Measurements from ENCODE around the gene PRDX3. TPM values are rescaled to one million over a fixed set of nuclear protein-coding genes. Genes with fewer than 3 reads are reported as not detected.
A peak's percentile ranks its signal among the peaks of the same experiment; 100 is the strongest.

The PRDX3 gene
- total and polyA plus RNA-seq, 2 of the 4 experiments (the other 2 are of a cell fraction) = 169 to 187 TPM

DNA sequence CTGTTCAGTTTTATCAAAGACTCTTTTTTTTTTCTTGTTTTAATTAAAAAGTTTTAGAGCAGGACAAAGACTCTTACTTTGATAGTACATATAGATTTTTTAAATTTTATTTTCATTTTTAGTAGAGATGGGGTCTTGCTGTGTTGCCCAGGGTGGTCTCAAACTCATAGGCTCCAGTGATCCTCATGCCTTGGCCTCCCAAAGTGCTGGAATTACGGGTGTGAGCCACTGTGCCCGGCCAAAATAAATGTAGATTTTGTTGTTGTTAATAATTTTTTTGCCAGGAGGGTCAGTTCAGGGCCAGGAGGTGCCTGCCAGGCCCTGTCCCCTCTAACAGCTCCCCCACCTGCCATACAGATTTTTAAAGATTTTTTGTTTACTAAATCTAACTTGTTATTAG is 57.7 kb downstream of the PRDX3 start:
- ATAC-seq (ENCODE audit: low read depth) (no peak), DNase-seq (no peak)
- no peak overlapping the region for H3K14ac ChIP-seq (replicated peaks; ENCODE audit: low read depth, low read length)
- ChIA-PET CTCF (interaction anchor here (1.0 kb wide), 1 partner anchor 10 kb away, joined by 3 read pairs; no protein-coding TSS in a partner anchor), POLR2A (ENCODE audit: unreplicated experiment) (no interaction called here)
- TF ChIP-seq, protein P1, sequence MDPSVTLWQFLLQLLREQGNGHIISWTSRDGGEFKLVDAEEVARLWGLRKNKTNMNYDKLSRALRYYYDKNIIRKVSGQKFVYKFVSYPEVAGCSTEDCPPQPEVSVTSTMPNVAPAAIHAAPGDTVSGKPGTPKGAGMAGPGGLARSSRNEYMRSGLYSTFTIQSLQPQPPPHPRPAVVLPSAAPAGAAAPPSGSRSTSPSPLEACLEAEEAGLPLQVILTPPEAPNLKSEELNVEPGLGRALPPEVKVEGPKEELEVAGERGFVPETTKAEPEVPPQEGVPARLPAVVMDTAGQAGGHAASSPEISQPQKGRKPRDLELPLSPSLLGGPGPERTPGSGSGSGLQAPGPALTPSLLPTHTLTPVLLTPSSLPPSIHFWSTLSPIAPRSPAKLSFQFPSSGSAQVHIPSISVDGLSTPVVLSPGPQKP (IDR thresholded peaks at IDR 0.05; ENCODE audit: borderline replicate concordance, low read depth, low read length) = no peak
- TF ChIP-seq POLR2A (IDR thresholded peaks at IDR 0.05; ENCODE audit: low read depth, low read length) (no peak), SMC3 (IDR thresholded peaks at IDR 0.05; ENCODE audit: low read depth, low read length) (no peak), CHD1 (IDR thresholded peaks at IDR 0.05; ENCODE audit: low read depth, low read length) (no peak), RCOR1 (IDR thresholded peaks at IDR 0.05; ENCODE audit: insufficient replicate concordance, low read length) (no peak), MAZ (IDR thresholded peaks at IDR 0.05; ENCODE audit: borderline replicate concordance, low read depth, low read length) (no peak), RFX5 (IDR thresholded peaks at IDR 0.05; ENCODE audit: low read depth, low read length) (no peak)
- TF ChIP-seq, protein P2, sequence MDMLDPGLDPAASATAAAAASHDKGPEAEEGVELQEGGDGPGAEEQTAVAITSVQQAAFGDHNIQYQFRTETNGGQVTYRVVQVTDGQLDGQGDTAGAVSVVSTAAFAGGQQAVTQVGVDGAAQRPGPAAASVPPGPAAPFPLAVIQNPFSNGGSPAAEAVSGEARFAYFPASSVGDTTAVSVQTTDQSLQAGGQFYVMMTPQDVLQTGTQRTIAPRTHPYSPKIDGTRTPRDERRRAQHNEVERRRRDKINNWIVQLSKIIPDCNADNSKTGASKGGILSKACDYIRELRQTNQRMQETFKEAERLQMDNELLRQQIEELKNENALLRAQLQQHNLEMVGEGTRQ (IDR thresholded peaks at IDR 0.05; ENCODE audit: low read depth, low read length) = no peak
- peaks cover 4% of the 10 kb centered on the region; the same call in 1 of the 2 replicates for H4K20me1 ChIP-seq (ENCODE audit: insufficient read depth, low read length)
- intact Hi-C loops (cut with micrococcal nuclease) (no loop called here), in situ Hi-C loops (cut with MboI; ENCODE audit: low sequenced_read_pairs) (no loop called here), dilution Hi-C loops (cut with HindIII; ENCODE audit: low sequenced_read_pairs, unreplicated experiment) (no loop called here)
- H3K4me1 ChIP-seq (ENCODE audit: control insufficient read depth, insufficient read depth, low read length) = peaks cover 2% of the 10 kb centered on the region; the same call in 1 of the 2 replicates
- no peak overlapping the region for H2BK15ac ChIP-seq (ENCODE audit: low read depth, low read length)
- no peak overlapping the region for H4K5ac ChIP-seq (ENCODE audit: low read depth, low read length)
- H3K4me2 ChIP-seq (ENCODE audit: low read depth, low read length) = no peak overlapping the region
- H2BK120ac ChIP-seq (ENCODE audit: low read depth, low read length) = peak overlapping the region; percentile 58; the same call in 1 of the 2 replicates
- H3K18ac ChIP-seq (ENCODE audit: low read depth, low read length) = 0 out of 2 replicates have a peak overlapping the region, but pooled peaks have one; percentile 33
- H2AK9ac ChIP-seq (replicated peaks; ENCODE audit: low read depth, low read length, poor library complexity) = no peak overlapping the region
- H2BK5ac ChIP-seq (ENCODE audit: low read depth, low read length, poor library complexity, severe bottlenecking) = peak overlapping the region; percentile 85
- H4K91ac ChIP-seq (ENCODE audit: insufficient read depth, low read depth, low read length) = peak overlapping the region; percentile 35; the same call in 1 of the 2 replicates
- H2AFZ ChIP-seq (replicated peaks; ENCODE audit: low read length, poor library complexity) = no peak overlapping the region
- H3K56ac ChIP-seq (ENCODE audit: extremely low read depth, insufficient read depth, low read length) = no peak overlapping the region
- H4K8ac ChIP-seq (ENCODE audit: low read depth in 2 of 2, low read length in 2 of 2) = peak overlapping the region in 1 of 2 experiments; percentile 29; a peak in 1 of 4 replicates
- H2BK20ac ChIP-seq (ENCODE audit: low read depth, low read length) = no peak overlapping the region
- peaks cover 4% of the 10 kb centered on the region; the same call in 1 of the 2 replicates for H3K9me1 ChIP-seq (ENCODE audit: insufficient read depth, low read length)
- no peak overlapping the region for H3K9ac ChIP-seq (ENCODE audit: low read depth, low read length)
- BruUV-seq (replicated peaks) = no TSS peak
- no CpG with 5 or more reads among the region's 2 CpGs for WGBS, 2 experiments (ENCODE audit: extremely low coverage in 2 of 2, insufficient read length in 1 of 2)
- H3K23ac ChIP-seq (ENCODE audit: low read depth, low read length) = no peak overlapping the region
- H2AK5ac ChIP-seq (ENCODE audit: low read depth, low read length) = no peak overlapping the region
- peaks cover 2 to 29% of the 10 kb centered on the region in 2 experiments; a peak in 3 of 4 replicates for H3K79me1 ChIP-seq (ENCODE audit: low read depth in 1 of 2, low read length in 2 of 2)
- no peak overlapping the region for H3K4me3 ChIP-seq (ENCODE audit: insufficient read depth, low read depth, low read length)
- H3K27ac ChIP-seq (ENCODE audit: insufficient read depth, low read length) = peak overlapping the region; percentile 66; the same call in 1 of the 2 replicates
- H3K4ac ChIP-seq (ENCODE audit: low read depth, low read length) = peak overlapping the region; percentile 55; the same call in 1 of the 2 replicates
- no peaks in the 10 kb centered on the region for H3K9me3 ChIP-seq (ENCODE audit: control insufficient read depth, insufficient read depth, low read length)
- peaks cover 54% of the 10 kb centered on the region for H3K36me3 ChIP-seq (ENCODE audit: control insufficient read depth, insufficient read depth, low read length)
- no peaks in the 10 kb centered on the region for H3K27me3 ChIP-seq (ENCODE audit: control insufficient read depth, insufficient read depth, low read length)
